AG04449 (cell line): Measurements from ENCODE around the gene BANF2.

Experiments
- CTCF ChIA-PET: fragments of 350-600 bp; formaldehyde crosslinking; extraction: SDS; loops from one replicate; lab custom pipeline; 2021; ENCODE audit warnings: antibody characterized with exemption; lab: Yijun Ruan, JAX
- POLR2A ChIA-PET: fragments of 400-600, 350-600 bp; formaldehyde crosslinking; extraction: SDS; loops from one replicate; lab custom pipeline; 2020; ENCODE audit warnings: antibody characterized with exemption, inconsistent platforms; lab: Yijun Ruan, JAX
- DNase-seq: peaks from one replicate; pipeline ENCODE4 v3.0.0-alpha.2; 2010; ENCODE audit warnings: low read depth, low spot score
- H3K4me3 ChIP-seq: 2 replicates; pipeline ENCODE4 v1.5.1; 2011; ENCODE audit warnings: low read depth, mild to moderate bottlenecking, control low read depth, low read length
- CTCF ChIP-seq: IDR thresholded peaks from one replicate; pipeline ENCODE4 v1.5.1; 2011; ENCODE audit warnings: mild to moderate bottlenecking, moderate library complexity, low read length, control low read depth, inconsistent platforms; ENCODE audit not compliant: insufficient read depth; ENCODE audit errors: missing control alignments

The BANF2 gene

GRCh38 chr20:17682103-17682888 lies 17.5 kb upstream of the BANF2 start, which contains the start of gene RRBP1:
TSS of gene RRBP1 (minus strand) at chr20:17682242. CDS start at chr20:17660507, 21,735 bp downstream.
- ChIA-PET CTCF (interaction anchor here (0.8 to 9.2 kb wide), 47 partner anchors 9 to 315 kb away, joined by 3 to 140 read pairs (median 4); partner anchors contain the start of gene BANF2), POLR2A (interaction anchor here (0.6 to 2.9 kb wide), 37 partner anchors 9 to 286 kb away, joined by 3 to 35 read pairs (median 5); partner anchors contain the start of genes DSTN, MGME1 and SNX5)
- H3K4me3 ChIP-seq = peak within 1 kb of the TSS; percentile 80
- peak; percentile 69 for TF ChIP-seq CTCF
- DNase-seq = peak; percentile 78

GRCh38 chr20:17682889-17683198 lies 16.9 kb upstream of the BANF2 start:
- CTCF ChIA-PET = interaction anchor here (0.8 to 9.2 kb wide), 41 partner anchors 8 to 314 kb away, joined by 3 to 140 read pairs (median 5); partner anchors contain the start of gene BANF2
- POLR2A ChIA-PET = interaction anchor here (0.6 to 2.9 kb wide), 34 partner anchors 9 to 285 kb away, joined by 3 to 35 read pairs (median 6); partner anchors contain the start of genes DSTN, MGME1 and SNX5
- TF ChIP-seq CTCF = no peak
- peak overlapping the region; percentile 67 for H3K4me3 ChIP-seq
- no peak for DNase-seq

GRCh38 chr20:17683218-17684076 lies 16.3 kb upstream of the BANF2 start:
- POLR2A ChIA-PET = interaction anchor here (1.1 to 2.9 kb wide), 12 partner anchors 8 to 190 kb away, joined by 3 to 35 read pairs (median 6); no protein-coding TSS in a partner anchor
- CTCF ChIA-PET = interaction anchor here (0.9 to 9.2 kb wide), 38 partner anchors 8 to 314 kb away, joined by 3 to 140 read pairs (median 5); partner anchors contain the start of gene BANF2
- H3K4me3 ChIP-seq = no peak overlapping the region

GRCh38 chr20:17684077-17684888 lies 15.5 kb upstream of the BANF2 start:
- ChIA-PET CTCF (interaction anchor here (1.2 to 9.2 kb wide), 5 partner anchors 9 to 214 kb away, joined by 3 to 140 read pairs (median 7); no protein-coding TSS in a partner anchor), POLR2A (no interaction called here)
- no peak for TF ChIP-seq CTCF
- no peak for DNase-seq
- no peak overlapping the region for H3K4me3 ChIP-seq

More at GRCh38 chr20:17683218-17684076, 16.3 kb upstream of the BANF2 start:
- DNase-seq = no peak
- no peak for TF ChIP-seq CTCF

DNA sequence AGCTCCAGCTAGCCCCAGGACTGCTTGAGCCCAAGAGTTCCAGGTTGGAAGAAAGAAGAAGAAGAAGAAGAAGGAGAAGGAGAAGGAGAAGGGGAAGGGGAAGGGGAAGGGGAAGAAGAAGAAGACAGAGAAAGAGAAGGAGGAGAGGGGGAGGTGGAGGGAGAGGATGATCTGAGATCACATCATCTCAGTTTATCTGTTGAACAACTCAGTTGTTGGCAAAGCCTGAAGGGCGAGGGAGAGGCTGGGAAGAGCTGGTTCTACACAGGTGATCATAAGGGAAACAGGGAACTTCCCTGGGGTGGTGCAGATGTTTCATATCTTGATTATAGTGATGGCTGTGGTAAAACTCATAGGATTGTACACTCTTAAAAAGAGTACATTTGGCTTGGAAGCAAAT lies 14.6 kb upstream of the BANF2 start:
- DNase-seq = no peak
- TF ChIP-seq CTCF = no peak
- POLR2A ChIA-PET = no interaction called here
- CTCF ChIA-PET = interaction anchor here (1.2 to 1.4 kb wide), 2 partner anchors 15 to 213 kb away, joined by 3 read pairs; partner anchors contain the start of gene BANF2
- no peak overlapping the region for H3K4me3 ChIP-seq
